ENCODE results near the gene TLR8. TPM values are rescaled to one million over a fixed set of nuclear protein-coding genes. Genes with fewer than 3 reads are reported as not detected.

TLR8 gene
- total and polyA plus RNA-seq, 2 experiments from 2014 or later = not detected

DNA sequence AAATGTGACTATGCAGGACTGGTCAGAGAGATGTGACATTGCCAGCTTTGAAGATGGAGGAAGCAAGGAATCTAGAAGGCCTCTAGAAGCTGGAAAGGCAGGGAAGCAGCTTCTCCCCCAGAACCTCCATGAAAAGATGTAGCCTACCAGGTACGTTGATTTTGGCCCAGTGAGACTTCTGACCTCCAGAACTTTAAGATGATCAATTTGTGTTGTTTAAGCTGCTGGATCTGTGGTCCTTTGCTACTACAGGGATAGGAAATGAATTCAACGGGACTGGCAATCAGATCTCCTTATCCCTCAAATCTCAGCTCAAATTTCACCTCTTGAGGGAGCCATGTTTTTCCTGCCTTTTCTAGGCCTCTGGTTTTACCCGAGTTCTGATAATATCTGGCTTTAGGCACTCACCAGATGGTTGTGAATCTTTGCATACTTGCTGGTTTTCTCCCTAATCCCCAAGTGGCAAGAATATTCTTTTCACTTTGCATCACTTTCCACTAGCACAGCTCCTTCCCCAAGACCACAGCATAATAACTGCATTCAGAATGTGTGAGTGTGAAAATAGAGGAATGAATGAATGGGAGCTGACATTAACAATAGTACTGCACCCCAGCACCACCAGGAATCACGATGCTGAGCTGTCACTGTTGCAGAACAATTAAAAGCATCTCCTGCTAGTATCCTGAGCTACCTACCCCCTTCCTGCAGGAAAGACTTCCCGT is 42.9 kb downstream of the TLR8 start:
- Histone ChIP-seq H3K4me1 (ENCODE audit: low read depth) (no peaks in the 10 kb centered on the region), H3K9me3 (ENCODE audit: low read depth) (no peaks in the 10 kb centered on the region), H3K27me3 (no peaks in the 10 kb centered on the region), H3K36me3 (no peaks in the 10 kb centered on the region), H3K4me3 (no peak overlapping the region), H3K27ac (no peak overlapping the region)
- TF ChIP-seq, protein P1, sequence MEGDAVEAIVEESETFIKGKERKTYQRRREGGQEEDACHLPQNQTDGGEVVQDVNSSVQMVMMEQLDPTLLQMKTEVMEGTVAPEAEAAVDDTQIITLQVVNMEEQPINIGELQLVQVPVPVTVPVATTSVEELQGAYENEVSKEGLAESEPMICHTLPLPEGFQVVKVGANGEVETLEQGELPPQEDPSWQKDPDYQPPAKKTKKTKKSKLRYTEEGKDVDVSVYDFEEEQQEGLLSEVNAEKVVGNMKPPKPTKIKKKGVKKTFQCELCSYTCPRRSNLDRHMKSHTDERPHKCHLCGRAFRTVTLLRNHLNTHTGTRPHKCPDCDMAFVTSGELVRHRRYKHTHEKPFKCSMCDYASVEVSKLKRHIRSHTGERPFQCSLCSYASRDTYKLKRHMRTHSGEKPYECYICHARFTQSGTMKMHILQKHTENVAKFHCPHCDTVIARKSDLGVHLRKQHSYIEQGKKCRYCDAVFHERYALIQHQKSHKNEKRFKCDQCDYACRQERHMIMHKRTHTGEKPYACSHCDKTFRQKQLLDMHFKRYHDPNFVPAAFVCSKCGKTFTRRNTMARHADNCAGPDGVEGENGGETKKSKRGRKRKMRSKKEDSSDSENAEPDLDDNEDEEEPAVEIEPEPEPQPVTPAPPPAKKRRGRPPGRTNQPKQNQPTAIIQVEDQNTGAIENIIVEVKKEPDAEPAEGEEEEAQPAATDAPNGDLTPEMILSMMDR (IDR thresholded peaks at IDR 0.05; ENCODE audit: low read depth, low read length) = no peak
- peak in 1 of 2 donors; percentile 41 for DNase-seq (ENCODE audit: low read depth in 1 of 2, low spot score in 1 of 2)

DNA sequence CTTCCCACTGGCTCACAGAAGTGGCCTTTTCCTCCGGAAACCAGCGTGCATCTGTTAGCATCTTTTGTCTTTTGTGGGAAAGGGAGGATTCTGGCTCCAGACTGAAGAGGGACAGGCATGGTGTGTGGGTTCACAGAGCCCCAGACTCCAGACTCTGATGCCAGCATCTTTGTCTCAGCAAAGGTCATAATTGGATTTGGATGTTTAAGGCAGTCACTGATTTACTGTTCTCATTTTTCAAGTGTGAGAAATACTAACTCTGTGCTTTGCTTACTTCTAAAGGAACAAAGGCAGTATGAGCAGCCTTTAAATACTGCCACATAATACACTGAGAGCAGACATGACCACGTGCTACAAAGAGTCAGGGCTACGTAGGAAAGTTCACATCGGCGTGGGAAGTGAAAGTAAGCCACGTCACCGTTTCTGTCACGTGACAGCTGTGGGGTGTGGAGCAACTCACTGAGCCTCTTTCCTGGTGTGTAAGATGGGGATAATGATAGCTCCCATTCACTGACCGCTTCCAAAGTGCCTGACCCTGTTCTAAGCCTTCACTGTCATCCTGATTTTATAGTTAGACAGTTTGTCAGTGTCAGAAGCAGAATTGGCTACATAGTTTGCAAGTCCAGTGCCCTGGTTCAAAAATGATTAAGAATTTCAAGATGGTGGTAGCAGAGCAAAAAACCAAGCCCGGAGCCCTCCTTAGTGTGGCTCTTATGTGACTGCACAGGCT is 43.7 kb downstream of the TLR8 start:
- no peaks in the 10 kb centered on the region for H3K9me3 ChIP-seq (ENCODE audit: low read depth)
- H3K27ac ChIP-seq = no peak overlapping the region
- no peak overlapping the region for H3K4me3 ChIP-seq
- H3K36me3 ChIP-seq = no peaks in the 10 kb centered on the region
- H3K4me1 ChIP-seq (ENCODE audit: low read depth) = no peaks in the 10 kb centered on the region
- H3K27me3 ChIP-seq = no peaks in the 10 kb centered on the region
- peak in 1 of 2 donors; percentile 90 for DNase-seq (ENCODE audit: low read depth in 1 of 2, low spot score in 1 of 2)
- TF ChIP-seq, protein P1 (IDR thresholded peaks at IDR 0.05; ENCODE audit: low read depth, low read length) = no peak

GRCh38 chrX:12950851-12951594 is 44.6 kb downstream of the TLR8 start:
- no peak overlapping the region for H3K27ac ChIP-seq
- TF ChIP-seq, protein P1 (IDR thresholded peaks at IDR 0.05; ENCODE audit: low read depth, low read length) = peak; percentile 27
- H3K9me3 ChIP-seq (ENCODE audit: low read depth) = no peaks in the 10 kb centered on the region
- H3K36me3 ChIP-seq = no peaks in the 10 kb centered on the region
- peak; percentile 29 to 55 for DNase-seq (ENCODE audit: low read depth in 1 of 2, low spot score in 1 of 2)
- H3K4me3 ChIP-seq = no peak overlapping the region
- H3K27me3 ChIP-seq = no peaks in the 10 kb centered on the region
- H3K4me1 ChIP-seq (ENCODE audit: low read depth) = no peaks in the 10 kb centered on the region

GRCh38 chrX:12951595-12951975 is 45.2 kb downstream of the TLR8 start:
- Histone ChIP-seq H3K27me3 (no peaks in the 10 kb centered on the region), H3K9me3 (ENCODE audit: low read depth) (no peaks in the 10 kb centered on the region), H3K36me3 (no peaks in the 10 kb centered on the region), H3K4me1 (ENCODE audit: low read depth) (no peaks in the 10 kb centered on the region), H3K4me3 (no peak overlapping the region), H3K27ac (no peak overlapping the region)
- no peak for DNase-seq (ENCODE audit: low read depth in 1 of 2, low spot score in 1 of 2)
- TF ChIP-seq, protein P1 (IDR thresholded peaks at IDR 0.05; ENCODE audit: low read depth, low read length) = no peak

DNA sequence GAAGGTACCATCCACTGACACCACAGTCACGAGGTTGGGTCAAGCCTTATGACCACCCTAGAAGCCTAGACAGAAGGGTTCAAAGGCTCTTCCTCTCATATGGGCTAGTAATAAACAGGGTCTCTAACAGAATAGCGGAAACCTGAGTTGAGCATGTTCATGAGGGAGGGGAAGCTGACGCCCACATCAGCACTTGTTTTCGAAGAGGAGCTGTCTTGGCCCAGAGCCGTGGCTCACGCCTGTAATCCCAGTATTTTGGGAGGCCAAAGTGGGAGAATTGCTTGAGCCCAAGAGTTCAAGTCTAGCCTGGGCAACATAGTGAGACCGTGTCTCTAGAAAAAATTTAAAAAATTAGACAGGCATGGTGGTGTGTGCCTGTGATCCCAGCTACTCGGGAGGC is 47.0 kb downstream of the TLR8 start:
- Histone ChIP-seq H3K4me1 (ENCODE audit: low read depth) (no peaks in the 10 kb centered on the region), H3K36me3 (no peaks in the 10 kb centered on the region), H3K4me3 (no peak overlapping the region), H3K27me3 (no peaks in the 10 kb centered on the region), H3K9me3 (ENCODE audit: low read depth) (no peaks in the 10 kb centered on the region), H3K27ac (no peak overlapping the region)
- DNase-seq (ENCODE audit: low read depth in 1 of 2, low spot score in 1 of 2) = no peak
- TF ChIP-seq, protein P1 (IDR thresholded peaks at IDR 0.05; ENCODE audit: low read depth, low read length) = no peak

Data from cardiac muscle cell (in vitro differentiated cells and primary cell).